IPS-18a (cell line): Measurements from ENCODE around the gene NFE2.

Experiments
- H3K27ac ChIP-seq: one replicate; pipeline ENCODE4 v1.5.1; 2013; ENCODE audit warnings: low read length
- H3K27me3 ChIP-seq: one replicate; pipeline ENCODE4 v1.6.1; 2013; ENCODE audit warnings: mild to moderate bottlenecking, low read length; ENCODE audit not compliant: control insufficient read depth, insufficient read depth
- H3K36me3 ChIP-seq: one replicate; pipeline ENCODE4 v1.6.1; 2013; ENCODE audit warnings: low read depth, low read length; ENCODE audit not compliant: control insufficient read depth
- H3K4me1 ChIP-seq: one replicate; pipeline ENCODE4 v1.6.1; 2013; ENCODE audit warnings: low read depth, low read length; ENCODE audit not compliant: control insufficient read depth
- H3K4me3 ChIP-seq: one replicate; pipeline ENCODE4 v1.5.1; 2013; ENCODE audit warnings: low read length
- H3K9ac ChIP-seq: one replicate; pipeline ENCODE4 v1.6.1; 2013; ENCODE audit warnings: mild to moderate bottlenecking, low read length, moderate library complexity
- H3K9me3 ChIP-seq: one replicate; pipeline ENCODE4 v1.6.1; 2013; ENCODE audit warnings: low read depth, low read length; ENCODE audit not compliant: control insufficient read depth

The NFE2 gene

DNA sequence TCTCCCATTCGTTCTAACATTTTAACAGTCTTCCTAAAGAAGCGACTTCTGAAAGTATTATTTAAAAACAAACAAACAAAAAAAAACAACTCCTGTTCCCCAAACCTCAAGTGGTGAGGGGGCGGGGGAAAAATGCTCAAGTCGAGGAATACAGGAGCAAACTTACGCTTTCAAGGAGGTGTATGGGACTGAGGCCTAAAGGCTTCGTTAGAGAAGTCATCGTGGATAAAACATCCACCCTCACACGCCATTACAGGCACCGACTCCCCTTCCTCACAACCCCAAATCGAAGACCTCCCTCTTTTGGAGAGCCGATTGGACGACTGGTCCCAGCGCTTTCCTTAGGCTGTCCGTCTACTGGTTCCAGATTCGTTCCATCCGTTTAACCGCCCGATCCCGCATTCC lies 21.6 kb downstream of the NFE2 start:
- Histone ChIP-seq H3K4me3 (peak overlapping the region; percentile 89), H3K27me3 (no peaks in the 10 kb centered on the region), H3K9ac (peak overlapping the region; percentile 99), H3K4me1 (peaks cover 17% of the 10 kb centered on the region), H3K36me3 (peaks cover 36% of the 10 kb centered on the region), H3K9me3 (no peaks in the 10 kb centered on the region), H3K27ac (peak overlapping the region; percentile 80)

DNA sequence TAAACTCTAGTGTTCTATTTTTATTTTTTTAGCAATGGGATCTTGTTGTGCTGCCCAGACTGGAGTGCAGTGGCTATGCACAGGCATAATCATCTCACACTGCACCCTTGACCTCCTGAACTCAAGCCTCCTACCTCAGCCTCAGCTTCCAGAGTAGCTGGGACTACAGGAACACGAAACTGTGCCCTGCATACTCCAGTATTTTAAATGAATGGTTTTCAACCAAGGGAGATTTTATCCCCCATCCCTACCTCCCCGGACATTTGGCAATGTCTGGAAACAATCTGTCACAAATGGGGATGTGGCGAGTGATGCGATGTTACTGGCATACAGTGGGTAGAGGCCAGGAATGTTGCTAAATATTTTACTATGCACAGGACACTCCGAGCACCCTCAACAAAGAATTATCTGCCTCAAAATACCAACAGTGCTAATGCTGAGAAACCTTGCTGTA lies 23.0 kb downstream of the NFE2 start:
- Histone ChIP-seq H3K4me1 (peaks cover 16% of the 10 kb centered on the region), H3K9ac (peak overlapping the region; percentile 99), H3K36me3 (peaks cover 32% of the 10 kb centered on the region), H3K27me3 (no peaks in the 10 kb centered on the region), H3K9me3 (no peaks in the 10 kb centered on the region), H3K27ac (no peak overlapping the region), H3K4me3 (peak overlapping the region; percentile 89)

GRCh38 chr12:54276368-54276767 lies 24.4 kb downstream of the NFE2 start:
- Histone ChIP-seq H3K27ac (no peak overlapping the region), H3K9me3 (no peaks in the 10 kb centered on the region), H3K36me3 (peaks cover 26% of the 10 kb centered on the region), H3K9ac (no peak overlapping the region), H3K4me3 (no peak overlapping the region), H3K4me1 (peaks cover 10% of the 10 kb centered on the region), H3K27me3 (no peaks in the 10 kb centered on the region)

GRCh38 chr12:54273981-54274380 lies 26.8 kb downstream of the NFE2 start:
- H3K4me3 ChIP-seq = no peak overlapping the region
- H3K9me3 ChIP-seq = no peaks in the 10 kb centered on the region
- peaks cover 20% of the 10 kb centered on the region for H3K36me3 ChIP-seq
- H3K27me3 ChIP-seq = no peaks in the 10 kb centered on the region
- H3K27ac ChIP-seq = no peak overlapping the region
- no peak overlapping the region for H3K9ac ChIP-seq
- peaks cover 10% of the 10 kb centered on the region for H3K4me1 ChIP-seq

- H3K4me3 ChIP-seq = no peak overlapping the region
These were observed 28.6 kb downstream of the NFE2 start for GRCh38 chr12:54272214-54272613.

GRCh38 chr12:54270345-54270744 lies 30.5 kb downstream of the NFE2 start:
- Histone ChIP-seq H3K9me3 (no peaks in the 10 kb centered on the region), H3K9ac (no peak overlapping the region), H3K27ac (no peak overlapping the region), H3K36me3 (peaks cover 20% of the 10 kb centered on the region), H3K4me3 (no peak overlapping the region), H3K4me1 (no peaks in the 10 kb centered on the region), H3K27me3 (no peaks in the 10 kb centered on the region)

More at GRCh38 chr12:54272214-54272613, 28.6 kb downstream of the NFE2 start:
- Histone ChIP-seq H3K27me3 (no peaks in the 10 kb centered on the region), H3K36me3 (peaks cover 20% of the 10 kb centered on the region), H3K4me1 (no peaks in the 10 kb centered on the region), H3K9ac (no peak overlapping the region), H3K27ac (no peak overlapping the region), H3K9me3 (no peaks in the 10 kb centered on the region)

GRCh38 chr12:54266852-54267251 lies 34.0 kb downstream of the NFE2 start:
- Histone ChIP-seq H3K9ac (no peak overlapping the region), H3K27ac (no peak overlapping the region), H3K9me3 (no peaks in the 10 kb centered on the region), H3K4me3 (no peak overlapping the region), H3K36me3 (no peaks in the 10 kb centered on the region), H3K4me1 (peaks cover 9% of the 10 kb centered on the region), H3K27me3 (no peaks in the 10 kb centered on the region)

- H3K27ac ChIP-seq = no peak overlapping the region
- no peaks in the 10 kb centered on the region for H3K36me3 ChIP-seq
- no peaks in the 10 kb centered on the region for H3K9me3 ChIP-seq
- no peak overlapping the region for H3K9ac ChIP-seq
- peaks cover 18% of the 10 kb centered on the region for H3K4me1 ChIP-seq
- no peak overlapping the region for H3K4me3 ChIP-seq
- H3K27me3 ChIP-seq = no peaks in the 10 kb centered on the region
These were observed 35.4 kb downstream of the NFE2 start for GRCh38 chr12:54265364-54265812.

DNA sequence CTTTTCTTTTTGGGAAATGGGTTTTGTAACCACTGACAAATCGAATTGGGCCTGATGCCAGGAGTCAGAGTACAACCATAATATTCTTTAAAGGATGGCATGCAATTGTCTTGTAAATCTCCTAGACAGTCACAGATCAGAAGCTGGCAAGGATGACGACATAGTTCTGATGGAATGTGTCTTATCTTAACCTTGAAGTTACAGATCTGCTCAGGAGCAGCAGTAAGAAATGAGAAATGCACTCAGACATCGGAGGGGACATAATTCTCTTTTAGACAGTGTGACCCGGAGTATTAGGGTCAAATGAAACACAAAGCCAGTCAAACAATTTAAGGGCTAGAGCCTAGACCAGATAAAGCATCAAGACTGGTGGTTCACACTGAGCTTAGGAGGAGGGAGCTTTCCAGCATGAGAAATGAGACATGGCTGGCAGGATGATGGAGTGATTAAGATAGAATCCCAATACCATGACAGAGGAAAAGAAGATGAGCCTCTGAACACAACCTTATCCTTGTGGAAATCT lies 38.4 kb downstream of the NFE2 start:
- Histone ChIP-seq H3K36me3 (peaks cover 1% of the 10 kb centered on the region), H3K9me3 (no peaks in the 10 kb centered on the region), H3K27me3 (no peaks in the 10 kb centered on the region), H3K27ac (peak overlapping the region; percentile 67), H3K4me1 (peaks cover 40% of the 10 kb centered on the region), H3K4me3 (no peak overlapping the region), H3K9ac (peak overlapping the region; percentile 38)

GRCh38 chr12:54261815-54262402 lies 38.9 kb downstream of the NFE2 start:
- H3K4me1 ChIP-seq = peaks cover 45% of the 10 kb centered on the region
- H3K27ac ChIP-seq = peak overlapping the region; percentile 67
- H3K9ac ChIP-seq = peak overlapping the region; percentile 38
- H3K27me3 ChIP-seq = no peaks in the 10 kb centered on the region
- H3K36me3 ChIP-seq = peaks cover 7% of the 10 kb centered on the region
- no peak overlapping the region for H3K4me3 ChIP-seq
- H3K9me3 ChIP-seq = no peaks in the 10 kb centered on the region

DNA sequence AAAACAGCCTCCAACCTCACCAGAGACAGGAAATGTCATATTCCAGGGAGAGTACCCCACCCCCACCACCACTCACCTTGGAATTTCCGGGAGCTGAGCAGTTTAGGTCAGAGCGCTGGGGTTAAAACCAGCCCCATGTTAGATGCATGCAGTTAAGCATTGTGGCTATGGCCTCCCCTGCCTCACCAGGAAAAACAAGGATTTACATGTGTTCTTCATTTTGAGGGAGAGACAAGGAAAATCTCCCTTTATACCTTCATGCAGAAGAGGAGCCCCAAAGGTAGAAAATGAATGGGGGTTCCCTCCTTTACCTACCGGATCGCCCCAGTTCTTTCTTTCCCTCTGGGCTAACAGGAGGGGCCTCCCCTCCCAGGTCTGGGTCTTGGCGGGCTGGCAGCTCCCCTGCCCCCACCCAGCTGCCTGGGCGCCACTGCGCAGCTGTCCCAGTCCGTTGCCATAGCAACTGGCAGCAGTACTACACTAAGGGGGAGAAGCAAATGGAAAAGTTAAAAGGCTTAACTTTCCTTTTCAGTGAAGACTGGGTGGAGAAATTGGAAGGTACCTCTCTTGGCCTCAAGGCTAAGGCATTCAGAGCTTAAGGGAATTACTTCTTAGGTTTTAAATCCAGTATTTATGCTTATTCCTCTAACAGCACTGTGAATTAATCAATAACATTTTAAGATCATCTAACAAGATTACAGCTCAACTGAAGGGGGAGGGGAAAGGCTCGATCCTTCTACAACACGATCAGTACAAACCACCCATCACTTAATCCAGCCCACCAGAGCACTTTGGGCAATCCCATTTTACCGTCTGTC lies 41.4 kb downstream of the NFE2 start:
- H3K27ac ChIP-seq = peak overlapping the region; percentile 99
- peak overlapping the region; percentile 91 for H3K9ac ChIP-seq
- H3K27me3 ChIP-seq = no peaks in the 10 kb centered on the region
- peak overlapping the region; percentile 69 for H3K4me3 ChIP-seq
- peaks cover 45% of the 10 kb centered on the region for H3K4me1 ChIP-seq
- H3K36me3 ChIP-seq = peaks cover 29% of the 10 kb centered on the region
- H3K9me3 ChIP-seq = no peaks in the 10 kb centered on the region
